ENCODE data around the gene RNF14. TPM values are rescaled to one million over a fixed set of nuclear protein-coding genes. Genes with fewer than 3 reads are reported as not detected.

RNF14 gene
- total RNA-seq, 1 experiment from 2014 or later: 20.5 TPM

DNA sequence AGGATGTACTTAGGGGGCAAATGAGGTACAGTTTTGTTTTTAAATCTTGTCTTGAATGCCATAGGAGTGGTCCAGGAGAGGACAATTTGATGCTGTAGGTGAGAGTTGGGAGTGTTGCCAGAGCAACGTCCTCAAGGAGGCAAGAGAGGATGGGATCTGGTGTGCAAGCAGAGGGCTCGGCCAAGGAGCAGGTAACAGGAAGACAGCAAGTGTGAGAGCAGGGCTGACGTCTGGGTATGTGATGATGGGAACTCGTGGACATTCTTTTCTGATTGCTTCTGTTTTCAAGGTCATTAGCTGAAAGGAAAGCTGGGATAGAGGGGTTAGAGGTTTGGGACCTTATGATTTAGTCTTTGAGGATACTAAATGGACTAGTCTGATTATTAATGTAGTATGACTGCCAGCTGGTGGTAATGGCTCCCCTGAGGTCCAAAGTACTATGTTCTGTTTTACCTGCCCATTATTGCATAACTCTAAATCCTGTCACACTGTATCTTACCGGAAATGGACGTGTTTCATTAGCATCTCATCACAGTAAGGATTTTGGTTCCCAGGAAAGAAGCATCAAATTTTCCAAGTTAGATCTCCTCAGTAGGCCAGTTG lies 28.6 kb downstream of the RNF14 start (continued):
- TF ChIP-seq PRDM15 (CRISPR knock-in tag; IDR thresholded peaks at IDR 0.05): no peak

DNA sequence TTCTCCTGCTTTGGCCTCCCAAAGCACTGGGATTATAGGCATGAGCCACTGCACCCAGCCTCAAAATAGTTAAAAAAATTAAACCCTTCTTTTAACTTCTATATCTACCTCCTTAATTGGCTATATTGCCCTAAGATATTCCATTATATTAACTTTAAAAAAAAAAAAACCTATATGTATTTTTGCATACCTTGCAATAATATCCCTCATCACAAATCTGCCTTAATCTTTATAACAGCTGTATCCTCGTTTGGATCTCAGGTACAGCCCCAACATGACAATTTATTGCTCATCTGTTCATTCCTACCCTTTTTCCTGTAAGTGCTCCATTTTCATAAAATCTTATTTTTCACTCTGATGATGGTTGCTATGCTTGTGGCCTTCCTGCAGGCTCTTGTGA lies 31.3 kb downstream of the RNF14 start:
- TF ChIP-seq, protein P1, sequence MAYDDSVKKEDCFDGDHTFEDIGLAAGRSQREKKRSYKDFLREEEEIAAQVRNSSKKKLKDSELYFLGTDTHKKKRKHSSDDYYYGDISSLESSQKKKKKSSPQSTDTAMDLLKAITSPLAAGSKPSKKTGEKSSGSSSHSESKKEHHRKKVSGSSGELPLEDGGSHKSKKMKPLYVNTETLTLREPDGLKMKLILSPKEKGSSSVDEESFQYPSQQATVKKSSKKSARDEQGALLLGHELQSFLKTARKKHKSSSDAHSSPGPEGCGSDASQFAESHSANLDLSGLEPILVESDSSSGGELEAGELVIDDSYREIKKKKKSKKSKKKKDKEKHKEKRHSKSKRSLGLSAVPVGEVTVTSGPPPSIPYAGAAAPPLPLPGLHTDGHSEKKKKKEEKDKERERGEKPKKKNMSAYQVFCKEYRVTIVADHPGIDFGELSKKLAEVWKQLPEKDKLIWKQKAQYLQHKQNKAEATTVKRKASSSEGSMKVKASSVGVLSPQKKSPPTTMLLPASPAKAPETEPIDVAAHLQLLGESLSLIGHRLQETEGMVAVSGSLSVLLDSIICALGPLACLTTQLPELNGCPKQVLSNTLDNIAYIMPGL (CRISPR knock-in tag; IDR thresholded peaks at IDR 0.05): no peak
- TF ChIP-seq NR1H2 (CRISPR knock-in tag; IDR thresholded peaks at IDR 0.05): no peak
- TF ChIP-seq, protein P2, sequence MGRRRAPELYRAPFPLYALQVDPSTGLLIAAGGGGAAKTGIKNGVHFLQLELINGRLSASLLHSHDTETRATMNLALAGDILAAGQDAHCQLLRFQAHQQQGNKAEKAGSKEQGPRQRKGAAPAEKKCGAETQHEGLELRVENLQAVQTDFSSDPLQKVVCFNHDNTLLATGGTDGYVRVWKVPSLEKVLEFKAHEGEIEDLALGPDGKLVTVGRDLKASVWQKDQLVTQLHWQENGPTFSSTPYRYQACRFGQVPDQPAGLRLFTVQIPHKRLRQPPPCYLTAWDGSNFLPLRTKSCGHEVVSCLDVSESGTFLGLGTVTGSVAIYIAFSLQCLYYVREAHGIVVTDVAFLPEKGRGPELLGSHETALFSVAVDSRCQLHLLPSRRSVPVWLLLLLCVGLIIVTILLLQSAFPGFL (CRISPR knock-in tag; IDR thresholded peaks at IDR 0.05; ENCODE audit: borderline replicate concordance): no peak
- no peak for TF ChIP-seq EMX1 (CRISPR knock-in tag; IDR thresholded peaks at IDR 0.05)
- TF ChIP-seq FOXJ3 (CRISPR knock-in tag; IDR thresholded peaks at IDR 0.05; ENCODE audit: borderline replicate concordance): no peak
- no peak for TF ChIP-seq GTF2I (CRISPR knock-in tag; conservative IDR thresholded peaks at IDR 0.05)
- no peak for TF ChIP-seq CREM (CRISPR knock-in tag; IDR thresholded peaks at IDR 0.05)
- no peak for TF ChIP-seq ZNF532 (CRISPR knock-in tag; IDR thresholded peaks at IDR 0.05; ENCODE audit: borderline replicate concordance)
- TF ChIP-seq, protein P3, sequence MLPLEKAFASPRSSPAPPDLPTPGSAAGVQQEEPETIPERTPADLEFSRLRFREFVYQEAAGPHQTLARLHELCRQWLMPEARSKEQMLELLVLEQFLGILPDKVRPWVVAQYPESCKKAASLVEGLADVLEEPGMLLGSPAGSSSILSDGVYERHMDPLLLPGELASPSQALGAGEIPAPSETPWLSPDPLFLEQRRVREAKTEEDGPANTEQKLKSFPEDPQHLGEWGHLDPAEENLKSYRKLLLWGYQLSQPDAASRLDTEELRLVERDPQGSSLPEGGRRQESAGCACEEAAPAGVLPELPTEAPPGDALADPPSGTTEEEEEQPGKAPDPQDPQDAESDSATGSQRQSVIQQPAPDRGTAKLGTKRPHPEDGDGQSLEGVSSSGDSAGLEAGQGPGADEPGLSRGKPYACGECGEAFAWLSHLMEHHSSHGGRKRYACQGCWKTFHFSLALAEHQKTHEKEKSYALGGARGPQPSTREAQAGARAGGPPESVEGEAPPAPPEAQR (CRISPR knock-in tag; IDR thresholded peaks at IDR 0.05): no peak
- TF ChIP-seq ZNF671 (CRISPR knock-in tag; IDR thresholded peaks at IDR 0.05): no peak
- no peak for TF ChIP-seq PRRX2 (CRISPR knock-in tag; IDR thresholded peaks at IDR 0.05)
- no peak for TF ChIP-seq ZNF219 (CRISPR knock-in tag; IDR thresholded peaks at IDR 0.05; ENCODE audit: borderline replicate concordance)
- no peak for TF ChIP-seq NFATC4 (CRISPR knock-in tag; IDR thresholded peaks at IDR 0.05)
- no peak for TF ChIP-seq ZNF512 (CRISPR knock-in tag; IDR thresholded peaks at IDR 0.05; ENCODE audit: borderline replicate concordance)
- TF ChIP-seq SMAD4 (CRISPR knock-in tag; IDR thresholded peaks at IDR 0.05): no peak
- no peak for TF ChIP-seq SMAD3 (CRISPR knock-in tag; IDR thresholded peaks at IDR 0.05; ENCODE audit: borderline replicate concordance)
- TF ChIP-seq ERG (CRISPR knock-in tag; IDR thresholded peaks at IDR 0.05): no peak
- no peak for TF ChIP-seq ELF4 (CRISPR knock-in tag; IDR thresholded peaks at IDR 0.05; ENCODE audit: low read depth)
- TF ChIP-seq FOXK1 (CRISPR knock-in tag; IDR thresholded peaks at IDR 0.05): no peak
- H3K4me1 Mint-ChIP-seq: no peaks in the 10 kb centered on the region
- H3K27ac Mint-ChIP-seq: no peak overlapping the region
- no peak for DNase-seq (ENCODE audit: low spot score)
- H3K27me3 Mint-ChIP-seq (ENCODE audit: low read depth): no peaks in the 10 kb centered on the region
- no peak overlapping the region for H3K4me3 Mint-ChIP-seq
- CTCF ChIA-PET: interaction anchor here (0.7 to 1.9 kb wide), 6 partner anchors 12 to 141 kb away, joined by 3 to 9 read pairs (median 4); partner anchors contain the start of gene GNPDA1
- peaks cover 4% of the 10 kb centered on the region; the same call in 1 of the 2 replicates for H3K9me3 Mint-ChIP-seq
- ATAC-seq: no peak
- POLR2A ChIA-PET: interaction anchor here (1.0 kb wide), 1 partner anchor 13 kb away, joined by 3 read pairs; the partner anchor contains the start of gene GNPDA1
- H3K36me3 Mint-ChIP-seq: peaks cover 60% of the 10 kb centered on the region
